Breast epithelium (tissue), 4 donors: ENCODE data around the gene GRM4. TPM values are rescaled to one million over a fixed set of nuclear protein-coding genes. Genes with fewer than 3 reads are reported as not detected.

Source experiments
- DNase-seq, 2 donors: peaks; one replicate each; pipeline ENCODE4 v3.0.0-alpha.2; 2019; ENCODE audit warnings: low spot score in 2 of 2
- H3K27ac ChIP-seq, 2 donors: fragments of 200-600 bp; sonication (generic) in 1 of 2; one replicate each; pipeline ENCODE4 v1.5.1; 2016 to 2019; ENCODE audit warnings: mild to moderate bottlenecking in 1 of 2
- H3K27me3 ChIP-seq, 2 donors: fragments of 200-600 bp; sonication (generic) in 1 of 2; one replicate each; pipeline versions ENCODE4 v1.5.1 to v1.6.0; 2017 to 2019; ENCODE audit warnings: control low read depth in 1 of 2, mild to moderate bottlenecking in 1 of 2
- H3K36me3 ChIP-seq: fragments of 200-600 bp; one replicate; pipeline ENCODE4 v1.5.1; 2019
- H3K4me1 ChIP-seq, 2 donors: fragments of 200-600 bp; sonication (generic); one replicate each; pipeline ENCODE4 v1.5.1; 2016 to 2019; ENCODE audit warnings: control low read depth in 1 of 2
- H3K4me3 ChIP-seq, 3 donors: fragments of 200-600 bp; sonication (generic); 1 replicate in 2 of 3; 2 replicates in 1 of 3; pipeline ENCODE4 v1.5.1; 2016 to 2019; ENCODE audit warnings: mild to moderate bottlenecking in 3 of 3, moderate library complexity in 2 of 3
- H3K9me3 ChIP-seq, 2 donors: fragments of 200-600 bp; sonication (generic) in 1 of 2; one replicate each; pipeline ENCODE4 v1.5.1; 2016 to 2019; ENCODE audit warnings: control low read depth in 1 of 2
- CTCF ChIP-seq, 3 donors: fragments of 450-650 bp; IDR thresholded peaks; one replicate each; pipeline ENCODE4 v1.5.1; 2016 to 2017; ENCODE audit warnings: antibody characterized with exemption in 3 of 3, mild to moderate bottlenecking in 3 of 3, moderate library complexity in 3 of 3
- POLR2A ChIP-seq: fragments of 450-650 bp; IDR thresholded peaks from one replicate; pipeline ENCODE4 v1.6.1; 2016; ENCODE audit warnings: antibody characterized with exemption, mild to moderate bottlenecking, moderate library complexity
- POLR2AphosphoS5 ChIP-seq, 3 donors: sonication (generic); formaldehyde crosslinking; IDR thresholded peaks; one replicate each; pipeline ENCODE4 v1.6.1; 2017; ENCODE audit warnings: antibody characterized with exemption in 3 of 3
- intact Hi-C: fragments of 100-400 bp; cut with DNase I; formaldehyde crosslinking; loops from one replicate; pipeline ENCODE4 v1.15.1; 2023; ENCODE audit warnings: low total_unique reads
- total RNA-seq, 3 donors: library from RNA; depleted of rRNA; stranded (reverse); fragments of >200 nt; gene quantifications; one replicate each; pipeline ENCODE4 v1.1.0, GENCODE V29; 2016

Gene GRM4
- total RNA-seq, 3 donors from 2014 or later = not detected

DNA sequence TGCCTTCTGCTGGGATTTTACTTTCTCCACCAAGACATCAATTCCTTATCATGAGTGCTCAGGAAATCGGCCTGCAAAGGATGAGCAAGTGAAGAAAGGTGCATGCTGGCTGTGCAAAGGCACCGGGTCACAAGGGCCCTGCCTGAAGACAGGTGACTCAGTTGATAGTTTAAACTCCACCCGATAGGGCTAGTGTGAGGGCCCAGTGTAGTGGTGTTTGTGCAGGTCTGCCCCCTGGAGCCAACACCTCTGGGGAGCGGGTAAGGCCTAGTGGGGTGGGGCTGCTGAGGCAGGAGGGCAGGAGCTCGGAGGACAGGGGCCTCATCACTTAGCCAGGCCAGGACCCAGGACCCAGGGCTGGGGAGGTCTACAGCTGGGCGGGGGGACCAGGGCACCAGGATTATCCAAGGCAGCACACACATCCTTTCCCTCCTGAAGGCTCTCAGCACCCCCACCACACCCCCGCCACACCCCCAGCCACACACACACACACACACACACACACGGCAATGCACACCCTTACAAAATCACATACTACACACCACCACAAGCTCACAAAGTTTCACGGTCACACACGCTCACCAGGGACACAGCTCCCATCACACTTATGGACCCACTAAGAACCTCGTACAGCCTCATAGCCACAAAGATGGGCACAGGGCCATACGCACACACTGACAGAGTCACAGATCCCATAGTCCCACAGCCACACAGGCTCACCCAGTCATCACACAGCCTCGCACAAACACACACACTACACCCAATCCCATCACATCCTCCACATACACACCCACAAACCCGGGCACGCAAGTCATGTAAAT is 75.4 kb downstream of the GRM4 start:
- H3K27ac ChIP-seq = no peak overlapping the region
- peaks cover 0 to 32% of the 10 kb centered on the region in 2 donors for H3K27me3 ChIP-seq
- no peak for TF ChIP-seq POLR2AphosphoS5 (IDR thresholded peaks at IDR 0.05)
- no peak for TF ChIP-seq POLR2A
- TF ChIP-seq CTCF (IDR thresholded peaks at IDR 0.05) = no peak
- intact Hi-C loops = no loop called here
- H3K4me3 ChIP-seq = no peak overlapping the region
- H3K9me3 ChIP-seq = no peaks in the 10 kb centered on the region
- no peaks in the 10 kb centered on the region for H3K36me3 ChIP-seq
- DNase-seq = no peak
- H3K4me1 ChIP-seq = no peaks in the 10 kb centered on the region

DNA sequence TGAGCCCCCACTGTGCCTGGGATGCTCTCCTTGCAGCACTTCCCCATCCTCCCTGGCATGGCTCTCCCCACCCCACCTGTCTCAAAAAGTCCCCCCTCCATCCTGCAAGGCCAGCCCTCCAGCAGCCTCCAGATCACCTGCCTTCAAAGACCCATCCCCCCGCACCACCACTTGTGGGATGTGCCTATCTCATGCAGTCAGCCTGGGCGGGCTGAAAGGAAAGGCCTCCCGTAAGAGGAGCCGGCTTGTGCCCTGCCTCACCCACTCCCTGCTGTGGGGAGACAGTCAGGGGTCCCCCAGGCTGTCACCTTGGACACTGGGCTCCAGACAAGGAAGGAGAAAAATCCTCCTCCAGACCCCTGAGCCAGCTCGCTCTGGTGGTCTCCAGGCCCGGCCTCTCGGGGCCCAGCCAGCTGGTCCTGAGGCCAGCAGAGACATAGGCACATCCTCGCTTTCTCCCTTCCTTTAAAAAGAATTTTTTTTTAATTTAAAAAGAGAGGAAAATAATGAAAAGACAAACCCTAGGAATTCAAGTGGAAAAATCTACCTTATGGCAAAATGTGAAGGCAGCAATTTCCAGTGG is 77.3 kb downstream of the GRM4 start:
- no peak for TF ChIP-seq POLR2AphosphoS5 (IDR thresholded peaks at IDR 0.05)
- no peak for TF ChIP-seq POLR2A
- no peak for TF ChIP-seq CTCF (IDR thresholded peaks at IDR 0.05)
- Histone ChIP-seq H3K36me3 (no peaks in the 10 kb centered on the region), H3K9me3 (no peaks in the 10 kb centered on the region), H3K27me3 (peaks cover 0 to 52% of the 10 kb centered on the region in 2 donors), H3K4me1 (no peaks in the 10 kb centered on the region), H3K27ac (no peak overlapping the region), H3K4me3 (no peak overlapping the region)
- intact Hi-C loops = no loop called here
- no peak for DNase-seq

DNA sequence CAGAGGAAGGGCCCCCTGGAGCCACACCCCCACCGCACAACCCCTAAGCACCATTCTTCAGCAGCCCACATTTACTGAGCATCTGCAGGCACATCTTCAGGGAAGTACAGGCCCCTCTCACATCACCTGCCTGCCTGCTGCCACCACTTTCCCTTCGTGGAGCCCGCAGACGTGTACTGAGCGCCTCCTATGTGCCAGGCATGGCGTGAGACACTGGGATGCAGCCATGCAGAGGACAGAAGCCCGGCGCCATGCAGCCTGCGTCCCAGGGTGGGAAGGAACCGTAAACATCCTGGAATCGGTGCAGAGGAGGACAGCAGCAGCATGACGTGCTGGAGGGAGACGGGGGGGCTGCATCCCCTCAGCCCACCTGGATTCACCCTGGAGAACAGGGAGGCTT is 78.1 kb downstream of the GRM4 start:
- peaks cover 0 to 59% of the 10 kb centered on the region in 2 donors for H3K27me3 ChIP-seq
- TF ChIP-seq POLR2AphosphoS5 (IDR thresholded peaks at IDR 0.05) = no peak
- no peak for TF ChIP-seq CTCF (IDR thresholded peaks at IDR 0.05)
- TF ChIP-seq POLR2A = no peak
- H3K9me3 ChIP-seq = no peaks in the 10 kb centered on the region
- H3K36me3 ChIP-seq = no peaks in the 10 kb centered on the region
- intact Hi-C loops = no loop called here
- H3K27ac ChIP-seq = no peak overlapping the region
- H3K4me1 ChIP-seq = no peaks in the 10 kb centered on the region
- H3K4me3 ChIP-seq = no peak overlapping the region
- DNase-seq = no peak

DNA sequence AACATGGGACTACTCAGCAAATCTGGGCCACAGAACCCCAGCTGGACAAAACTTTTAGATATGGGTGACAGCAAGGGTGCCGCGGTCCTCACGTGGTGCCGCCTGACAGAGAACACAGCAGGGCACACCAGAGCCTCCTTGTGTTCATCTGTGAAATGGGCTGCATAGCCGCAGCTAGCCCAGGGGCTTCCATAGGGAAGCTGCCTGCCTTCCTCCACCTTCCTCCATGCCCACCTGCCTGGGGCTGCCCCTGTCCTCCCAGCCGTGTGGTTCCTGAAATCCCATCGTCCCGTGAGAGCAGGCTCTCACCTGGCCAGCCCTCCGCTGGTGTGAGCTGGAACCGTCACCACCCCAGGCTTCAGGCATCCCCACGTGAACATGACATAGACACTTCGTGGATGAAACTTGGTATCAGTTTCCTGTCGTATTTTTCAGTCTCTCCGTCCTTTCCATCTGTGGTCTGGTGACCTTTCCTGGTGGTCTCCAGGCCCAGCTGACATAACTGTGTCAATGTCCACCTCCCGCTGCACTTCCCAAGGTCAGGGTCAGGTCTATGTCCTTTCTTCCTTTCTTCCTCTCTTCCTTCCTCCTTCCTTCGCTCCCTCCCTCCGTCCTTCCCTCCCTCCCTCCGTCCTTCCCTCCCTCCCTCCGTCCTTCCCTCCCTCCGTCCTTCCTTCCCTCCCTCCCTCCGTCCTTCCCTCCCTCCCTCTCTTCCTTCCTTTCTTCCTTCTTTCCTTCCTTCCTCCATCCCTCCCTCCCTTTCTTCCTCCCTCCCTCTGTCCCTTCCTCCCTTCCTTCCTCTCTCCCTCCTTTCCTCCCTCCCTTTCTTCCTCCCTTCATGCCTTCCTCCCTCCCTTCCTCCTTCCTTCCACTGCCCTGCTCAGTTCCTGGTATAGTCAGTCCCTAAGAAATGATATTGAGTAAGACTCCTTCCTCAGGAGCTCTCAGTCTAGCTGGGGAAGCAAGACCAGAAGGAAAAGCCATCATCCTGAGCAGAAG is 78.8 kb downstream of the GRM4 start:
- H3K27ac ChIP-seq = no peak overlapping the region
- no peak overlapping the region for H3K4me3 ChIP-seq
- DNase-seq = no peak
- H3K27me3 ChIP-seq = peaks cover 0 to 65% of the 10 kb centered on the region in 2 donors
- no peak for TF ChIP-seq POLR2AphosphoS5 (IDR thresholded peaks at IDR 0.05)
- no peak for TF ChIP-seq POLR2A
- intact Hi-C loops = no loop called here
- H3K36me3 ChIP-seq = no peaks in the 10 kb centered on the region
- no peaks in the 10 kb centered on the region for H3K4me1 ChIP-seq
- H3K9me3 ChIP-seq = no peaks in the 10 kb centered on the region

DNA sequence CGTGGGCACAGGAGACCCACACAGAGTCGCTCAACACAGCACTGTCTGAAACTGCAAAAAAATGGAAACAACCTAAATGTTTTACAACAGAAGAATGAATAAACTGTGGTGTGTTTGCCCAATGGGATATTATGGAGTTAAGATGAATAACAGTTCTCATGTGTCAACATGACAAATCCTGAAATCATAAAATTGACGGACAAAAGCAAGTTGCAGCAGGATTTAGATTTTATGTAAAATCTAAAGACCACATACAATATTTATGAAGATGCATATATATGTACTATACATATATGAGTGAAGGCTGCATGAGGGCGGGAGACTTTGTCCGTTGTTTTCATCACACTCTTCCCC is 79.7 kb downstream of the GRM4 start:
- no peak for DNase-seq
- Histone ChIP-seq H3K36me3 (no peaks in the 10 kb centered on the region), H3K4me3 (no peak overlapping the region), H3K9me3 (no peaks in the 10 kb centered on the region), H3K4me1 (no peaks in the 10 kb centered on the region), H3K27ac (no peak overlapping the region), H3K27me3 (peaks cover 0 to 74% of the 10 kb centered on the region in 2 donors)
- intact Hi-C loops = no loop called here
- TF ChIP-seq CTCF (IDR thresholded peaks at IDR 0.05) (no peak), POLR2A (no peak), POLR2AphosphoS5 (IDR thresholded peaks at IDR 0.05) (no peak)
